Measurements from ENCODE around the gene CRLF2. TPM values are rescaled to one million over a fixed set of nuclear protein-coding genes. Genes with fewer than 3 reads are reported as not detected.

CRLF2 gene
- total and polyA plus RNA-seq, 4 donors: 0.19 TPM; not detected in 3

DNA sequence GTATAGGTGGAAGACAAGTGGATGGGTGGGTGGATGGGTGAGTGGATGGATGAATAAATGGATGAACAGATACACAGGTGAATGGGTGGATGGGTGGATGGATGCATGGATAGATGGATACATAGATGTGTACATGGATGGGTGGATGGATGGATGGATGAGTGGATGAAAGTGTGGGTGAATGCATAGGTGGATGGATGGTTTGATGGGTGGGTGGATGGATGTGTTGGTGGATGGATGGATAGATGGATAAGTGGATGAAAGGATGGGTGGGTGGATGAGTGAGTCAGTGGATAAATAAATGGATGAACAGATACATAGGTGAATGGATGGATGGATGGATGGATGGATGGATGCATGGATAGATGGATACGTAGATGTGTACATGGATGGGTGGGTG lies 1.6 kb downstream of the CRLF2 start:
- Histone ChIP-seq H3K36me3 (ENCODE audit: control insufficient read depth in 4 of 4, insufficient read depth in 3 of 4, low read depth in 1 of 4, low read length in 3 of 4) (no peaks in the 10 kb centered on the region), H3K9ac (ENCODE audit: low read depth in 1 of 2, low read length in 2 of 2) (no peak overlapping the region), H3K27ac (ENCODE audit: low read depth in 1 of 2, low read length in 2 of 2) (no peak overlapping the region), H3K4me1 (ENCODE audit: control insufficient read depth in 4 of 4, insufficient read depth in 4 of 4, low read length in 3 of 4) (peaks cover 0 to 6% (median 3%) of the 10 kb centered on the region in 4 donors), H3K9me3 (ENCODE audit: control insufficient read depth in 4 of 4, low read length in 3 of 4) (no peaks in the 10 kb centered on the region), H3K4me3 (ENCODE audit: low read depth in 1 of 3, low read length in 3 of 3) (no peak overlapping the region), H3K27me3 (ENCODE audit: control insufficient read depth in 4 of 4, insufficient read depth in 4 of 4, low read length in 3 of 4) (no peaks in the 10 kb centered on the region)
- no peak for DNase-seq (ENCODE audit: low spot score)
- 84% methylated on average over 1 of the region's 1 CpG for WGBS
- TF ChIP-seq CTCF (IDR thresholded peaks at IDR 0.05; ENCODE audit: low read depth, low read length, missing input control) (no peak), JUND (IDR thresholded peaks at IDR 0.05) (no peak), FOXA2 (IDR thresholded peaks at IDR 0.05) (no peak), EGR1 (IDR thresholded peaks at IDR 0.05; ENCODE audit: low read depth in 2 of 2) (no peak), GABPA (IDR thresholded peaks at IDR 0.05 in 1 of 2, conservative IDR thresholded peaks at IDR 0.05 in 1 of 2) (no peak), RAD21 (IDR thresholded peaks at IDR 0.05) (no peak), TAF1 (conservative IDR thresholded peaks at IDR 0.05) (no peak), YY1 (IDR thresholded peaks at IDR 0.05) (no peak), FOXA1 (IDR thresholded peaks at IDR 0.05) (no peak), RXRA (IDR thresholded peaks at IDR 0.05) (no peak), SP1 (IDR thresholded peaks at IDR 0.05) (no peak), HNF4G (IDR thresholded peaks at IDR 0.05) (no peak), HNF4A (conservative IDR thresholded peaks at IDR 0.05) (no peak), ATF3 (IDR thresholded peaks at IDR 0.05) (no peak)
- TF ChIP-seq, protein P1, sequence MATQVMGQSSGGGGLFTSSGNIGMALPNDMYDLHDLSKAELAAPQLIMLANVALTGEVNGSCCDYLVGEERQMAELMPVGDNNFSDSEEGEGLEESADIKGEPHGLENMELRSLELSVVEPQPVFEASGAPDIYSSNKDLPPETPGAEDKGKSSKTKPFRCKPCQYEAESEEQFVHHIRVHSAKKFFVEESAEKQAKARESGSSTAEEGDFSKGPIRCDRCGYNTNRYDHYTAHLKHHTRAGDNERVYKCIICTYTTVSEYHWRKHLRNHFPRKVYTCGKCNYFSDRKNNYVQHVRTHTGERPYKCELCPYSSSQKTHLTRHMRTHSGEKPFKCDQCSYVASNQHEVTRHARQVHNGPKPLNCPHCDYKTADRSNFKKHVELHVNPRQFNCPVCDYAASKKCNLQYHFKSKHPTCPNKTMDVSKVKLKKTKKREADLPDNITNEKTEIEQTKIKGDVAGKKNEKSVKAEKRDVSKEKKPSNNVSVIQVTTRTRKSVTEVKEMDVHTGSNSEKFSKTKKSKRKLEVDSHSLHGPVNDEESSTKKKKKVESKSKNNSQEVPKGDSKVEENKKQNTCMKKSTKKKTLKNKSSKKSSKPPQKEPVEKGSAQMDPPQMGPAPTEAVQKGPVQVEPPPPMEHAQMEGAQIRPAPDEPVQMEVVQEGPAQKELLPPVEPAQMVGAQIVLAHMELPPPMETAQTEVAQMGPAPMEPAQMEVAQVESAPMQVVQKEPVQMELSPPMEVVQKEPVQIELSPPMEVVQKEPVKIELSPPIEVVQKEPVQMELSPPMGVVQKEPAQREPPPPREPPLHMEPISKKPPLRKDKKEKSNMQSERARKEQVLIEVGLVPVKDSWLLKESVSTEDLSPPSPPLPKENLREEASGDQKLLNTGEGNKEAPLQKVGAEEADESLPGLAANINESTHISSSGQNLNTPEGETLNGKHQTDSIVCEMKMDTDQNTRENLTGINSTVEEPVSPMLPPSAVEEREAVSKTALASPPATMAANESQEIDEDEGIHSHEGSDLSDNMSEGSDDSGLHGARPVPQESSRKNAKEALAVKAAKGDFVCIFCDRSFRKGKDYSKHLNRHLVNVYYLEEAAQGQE (IDR thresholded peaks at IDR 0.05): no peak
- TF ChIP-seq, protein P2, sequence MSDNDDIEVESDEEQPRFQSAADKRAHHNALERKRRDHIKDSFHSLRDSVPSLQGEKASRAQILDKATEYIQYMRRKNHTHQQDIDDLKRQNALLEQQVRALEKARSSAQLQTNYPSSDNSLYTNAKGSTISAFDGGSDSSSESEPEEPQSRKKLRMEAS (IDR thresholded peaks at IDR 0.05): no peak
- TF ChIP-seq, protein P3, sequence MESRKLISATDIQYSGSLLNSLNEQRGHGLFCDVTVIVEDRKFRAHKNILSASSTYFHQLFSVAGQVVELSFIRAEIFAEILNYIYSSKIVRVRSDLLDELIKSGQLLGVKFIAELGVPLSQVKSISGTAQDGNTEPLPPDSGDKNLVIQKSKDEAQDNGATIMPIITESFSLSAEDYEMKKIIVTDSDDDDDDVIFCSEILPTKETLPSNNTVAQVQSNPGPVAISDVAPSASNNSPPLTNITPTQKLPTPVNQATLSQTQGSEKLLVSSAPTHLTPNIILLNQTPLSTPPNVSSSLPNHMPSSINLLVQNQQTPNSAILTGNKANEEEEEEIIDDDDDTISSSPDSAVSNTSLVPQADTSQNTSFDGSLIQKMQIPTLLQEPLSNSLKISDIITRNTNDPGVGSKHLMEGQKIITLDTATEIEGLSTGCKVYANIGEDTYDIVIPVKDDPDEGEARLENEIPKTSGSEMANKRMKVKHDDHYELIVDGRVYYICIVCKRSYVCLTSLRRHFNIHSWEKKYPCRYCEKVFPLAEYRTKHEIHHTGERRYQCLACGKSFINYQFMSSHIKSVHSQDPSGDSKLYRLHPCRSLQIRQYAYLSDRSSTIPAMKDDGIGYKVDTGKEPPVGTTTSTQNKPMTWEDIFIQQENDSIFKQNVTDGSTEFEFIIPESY (IDR thresholded peaks at IDR 0.05): no peak
